HL-60/S4 treated with phorbol 12-myristate 13-acetate at 8.2 ng/mL for 4 days and 3 days (cell line): ENCODE data around the gene SPP2.

Experiments
- in situ Hi-C: fragments of 300-500 bp; cut with MboI; formaldehyde crosslinking; loops from 2 replicates; pipeline ENCODE4 v1.15.0; 2022; ENCODE audit warnings: low sequenced_read_pairs

Gene SPP2

DNA sequence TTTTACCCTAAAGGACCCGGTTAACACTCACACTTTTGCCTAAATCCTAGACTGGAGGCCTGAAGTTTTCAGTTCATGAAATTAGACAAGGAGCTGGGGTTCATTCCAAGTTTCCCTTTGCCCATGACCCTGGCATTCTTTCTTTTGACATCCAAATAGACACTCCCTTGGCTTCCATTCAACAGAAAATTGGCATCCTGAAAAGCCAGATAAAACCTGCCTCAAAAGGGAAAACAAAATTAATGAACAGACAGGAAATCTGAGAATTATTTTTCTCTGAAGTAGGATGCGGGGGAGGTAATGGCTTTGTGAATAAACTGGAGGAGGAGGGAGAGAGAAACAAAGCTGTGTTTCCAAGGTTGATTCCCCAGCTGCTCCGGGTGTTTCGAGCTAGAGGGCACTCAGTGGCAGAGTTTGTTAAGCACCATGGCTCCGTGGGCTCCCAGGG lies 41.0 kb downstream of the SPP2 start:
- in situ Hi-C loops: no loop called here

DNA sequence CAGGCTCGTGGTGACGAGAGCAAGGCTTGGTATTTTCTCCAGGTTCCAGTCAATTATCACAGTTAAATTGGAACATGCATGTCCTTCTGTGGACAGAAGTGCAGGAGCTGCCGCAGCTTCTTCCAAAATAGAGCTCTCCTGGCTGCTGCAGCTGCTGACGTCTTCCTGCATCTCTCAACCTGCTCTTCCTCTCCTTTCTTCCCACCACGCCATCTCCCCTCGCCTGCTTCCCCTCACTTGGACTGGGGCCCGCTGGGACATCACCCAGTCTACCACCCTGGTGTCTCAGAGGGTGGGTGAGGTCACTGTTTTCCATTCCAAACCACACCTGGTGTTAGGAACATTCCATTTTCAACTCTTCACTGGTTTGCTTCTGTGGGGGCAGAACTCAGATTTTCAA lies 41.4 kb downstream of the SPP2 start:
- in situ Hi-C loops: no loop called here

DNA sequence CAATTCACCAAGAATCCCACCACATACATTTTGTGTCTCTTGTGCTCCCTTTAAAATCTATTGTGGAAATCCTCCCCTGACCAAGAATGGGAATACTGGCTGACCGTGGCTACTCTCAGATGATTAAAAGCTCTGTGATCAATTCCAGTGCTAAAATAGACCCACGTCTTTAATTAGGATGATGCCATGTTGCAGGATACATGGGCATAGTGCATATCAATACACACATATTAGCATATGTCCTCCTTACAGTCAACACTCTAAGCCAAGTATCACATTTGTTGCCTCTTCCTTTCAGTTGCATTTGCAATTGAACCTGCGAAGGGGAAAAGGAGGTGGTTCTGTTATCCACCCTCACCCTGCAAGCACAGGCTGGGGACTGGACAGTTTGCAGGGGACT lies 41.8 kb downstream of the SPP2 start:
- in situ Hi-C loops: no loop called here

DNA sequence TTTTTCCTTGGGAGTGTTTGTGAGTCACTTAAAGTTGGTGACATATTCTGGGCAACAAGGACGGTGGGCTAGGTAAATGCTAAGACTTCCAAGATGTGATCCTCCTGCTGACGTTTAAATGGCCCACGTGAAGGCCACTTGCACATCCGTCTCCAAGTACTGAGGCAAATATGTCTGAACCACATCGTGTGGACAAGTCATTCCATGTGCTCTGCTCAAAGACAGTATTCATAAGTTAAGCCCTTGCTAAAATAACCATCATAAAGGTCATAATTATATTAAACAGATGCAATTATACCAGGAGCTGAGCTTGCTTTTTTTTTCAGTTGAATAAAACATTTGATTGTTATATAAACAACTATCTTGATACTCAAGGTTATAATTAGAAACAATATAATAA lies 44.8 kb downstream of the SPP2 start:
- in situ Hi-C loops: no loop called here

DNA sequence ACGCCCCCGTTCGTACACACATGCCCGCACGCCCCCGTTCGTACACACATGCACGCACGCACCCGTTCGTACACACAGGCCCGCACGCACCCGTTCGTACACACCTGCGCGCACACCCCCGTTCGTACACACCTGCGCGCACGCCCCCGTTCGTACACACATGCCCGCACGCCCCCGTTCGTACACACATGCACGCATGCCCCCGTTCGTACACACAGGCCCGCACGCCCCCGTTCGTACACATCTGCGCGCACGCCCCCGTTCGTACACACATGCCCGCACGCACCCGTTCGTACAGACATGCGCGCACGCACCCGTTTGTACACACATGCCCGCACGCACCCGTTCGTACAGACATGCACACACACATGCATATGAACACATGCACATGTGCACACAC lies 45.7 kb downstream of the SPP2 start:
- in situ Hi-C loops: no loop called here

DNA sequence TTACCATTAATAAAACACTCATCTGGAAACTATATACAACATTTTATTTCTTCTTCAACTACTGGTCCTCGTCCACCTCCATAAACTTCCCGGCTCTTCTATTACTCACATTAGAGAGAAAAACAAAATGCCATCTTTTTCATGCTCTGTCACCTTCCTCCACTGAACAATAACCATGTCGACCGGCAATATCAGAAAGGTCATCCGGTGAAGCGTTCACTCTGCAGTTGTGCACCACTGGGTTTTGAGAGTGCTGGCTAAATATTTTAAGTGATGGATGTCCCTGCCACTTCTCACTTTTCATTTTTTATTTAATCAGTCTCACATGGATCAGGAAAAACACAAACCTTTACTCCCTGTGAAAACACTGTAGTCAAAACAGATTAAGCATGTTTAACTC lies 48.2 kb downstream of the SPP2 start:
- in situ Hi-C loops: no loop called here

DNA sequence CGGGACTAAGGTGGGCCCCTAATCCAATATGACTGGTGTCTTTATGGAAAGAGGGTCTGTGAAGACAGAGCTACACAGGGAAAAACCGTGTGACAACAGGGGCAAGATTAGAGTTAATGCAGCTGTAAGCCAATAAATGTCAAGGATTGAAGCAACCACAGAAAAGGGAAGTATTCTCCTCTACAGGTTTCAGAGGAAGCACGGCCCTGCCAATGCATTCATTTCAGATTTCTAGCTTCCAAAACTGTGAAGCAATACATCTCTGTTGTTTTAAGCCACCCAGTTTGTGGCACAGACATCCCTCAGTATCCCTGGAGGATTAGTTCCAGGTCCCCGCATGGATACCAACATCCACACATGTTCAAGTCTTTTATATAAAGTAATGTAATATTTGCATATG lies 48.8 kb downstream of the SPP2 start:
- in situ Hi-C loops: no loop called here

DNA sequence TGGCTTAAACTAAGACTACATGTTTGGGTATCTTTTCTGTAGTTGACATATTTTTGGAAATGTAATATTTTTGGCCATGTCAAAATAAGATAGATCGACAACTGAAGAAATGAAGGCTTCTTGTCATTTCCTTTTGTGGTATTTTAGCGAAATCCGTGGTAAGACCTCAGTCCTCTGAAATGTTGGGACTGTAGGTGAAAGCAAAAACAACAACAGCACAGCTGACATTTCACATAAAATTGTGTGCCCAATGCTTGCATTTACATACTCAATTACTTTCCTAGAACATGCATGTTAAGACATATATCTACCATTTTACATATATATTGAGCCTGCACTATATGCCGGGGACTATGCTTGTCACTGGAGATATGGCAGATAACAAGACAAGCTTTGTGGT lies 50.2 kb downstream of the SPP2 start:
- in situ Hi-C loops: no loop called here

DNA sequence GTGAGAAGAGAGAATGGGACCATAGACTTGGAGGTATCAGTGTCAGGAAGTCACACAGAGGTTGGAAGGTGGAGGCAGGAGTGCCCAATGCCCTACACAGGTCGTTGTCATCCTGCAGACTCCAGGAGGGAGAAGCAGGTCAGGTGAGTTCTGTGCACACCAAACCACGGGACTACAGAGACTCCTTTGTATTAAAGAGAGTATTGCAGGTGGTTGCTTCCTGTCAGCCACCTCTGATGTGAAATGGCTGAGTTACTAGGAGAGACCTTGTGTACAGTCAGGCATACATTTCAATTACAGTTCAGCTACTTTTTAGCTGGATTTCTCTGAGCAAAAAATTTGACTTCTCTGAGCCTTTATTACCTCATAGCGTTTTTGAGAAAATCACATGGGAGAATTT lies 51.6 kb downstream of the SPP2 start:
- in situ Hi-C loops: no loop called here

DNA sequence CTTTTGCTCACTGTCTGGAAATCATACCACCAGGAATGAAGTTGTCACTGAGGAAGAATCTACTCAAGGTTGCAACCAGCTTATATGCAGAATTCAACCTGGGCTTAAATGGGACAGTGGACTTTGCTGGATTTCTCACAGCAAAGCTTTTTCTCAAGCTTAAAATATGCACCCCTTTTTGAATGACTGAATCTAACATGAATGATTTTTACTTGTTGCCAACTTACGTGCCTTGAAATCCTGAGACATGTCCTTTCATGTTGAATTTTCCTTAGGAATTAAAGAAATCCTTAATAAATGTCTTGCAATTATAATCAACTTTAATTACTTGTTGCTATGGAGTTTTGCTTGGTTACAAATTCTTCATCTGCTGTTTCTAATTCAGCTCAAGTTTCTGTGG lies 57.4 kb downstream of the SPP2 start:
- in situ Hi-C loops: no loop called here

DNA sequence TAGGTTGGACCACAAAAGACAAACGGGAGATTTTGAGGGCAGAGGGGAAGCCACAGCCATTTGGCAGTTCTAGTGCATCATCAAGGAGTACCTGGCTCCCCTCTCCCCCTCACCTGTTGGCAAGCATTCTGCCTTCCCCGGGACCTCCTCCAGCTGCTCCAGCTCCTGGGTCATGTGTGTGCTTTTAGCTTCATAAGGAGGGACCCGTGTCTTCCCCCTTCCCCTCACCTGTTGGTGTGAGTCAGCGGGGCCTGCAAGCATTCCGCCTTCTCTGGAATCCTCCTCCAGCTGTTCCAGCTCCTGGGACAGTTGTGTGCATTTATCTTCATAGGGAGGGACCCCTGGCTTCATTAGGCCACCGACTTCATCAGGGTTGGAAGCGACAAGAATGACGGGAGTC lies 58.8 kb downstream of the SPP2 start:
- in situ Hi-C loops: no loop called here

DNA sequence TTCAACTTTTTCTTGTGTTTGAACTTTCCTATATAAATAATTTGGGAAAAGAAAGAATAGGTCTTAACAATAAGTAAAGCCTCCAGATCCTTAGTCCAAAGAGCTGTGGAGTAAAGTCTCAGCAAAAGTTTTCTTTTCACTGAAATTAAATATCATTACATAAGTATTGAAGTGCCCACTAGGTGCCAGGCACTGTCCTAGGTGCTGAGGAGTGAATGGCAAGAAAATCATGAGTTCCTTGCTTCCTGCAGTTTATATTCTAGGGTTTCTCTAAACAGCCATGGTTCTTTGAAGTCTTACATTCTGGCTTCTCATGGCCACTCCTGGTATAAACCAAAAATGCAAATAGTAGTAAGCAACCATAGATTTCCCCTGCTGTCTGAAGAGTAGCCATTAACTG lies 59.7 kb downstream of the SPP2 start:
- in situ Hi-C loops: no loop called here

DNA sequence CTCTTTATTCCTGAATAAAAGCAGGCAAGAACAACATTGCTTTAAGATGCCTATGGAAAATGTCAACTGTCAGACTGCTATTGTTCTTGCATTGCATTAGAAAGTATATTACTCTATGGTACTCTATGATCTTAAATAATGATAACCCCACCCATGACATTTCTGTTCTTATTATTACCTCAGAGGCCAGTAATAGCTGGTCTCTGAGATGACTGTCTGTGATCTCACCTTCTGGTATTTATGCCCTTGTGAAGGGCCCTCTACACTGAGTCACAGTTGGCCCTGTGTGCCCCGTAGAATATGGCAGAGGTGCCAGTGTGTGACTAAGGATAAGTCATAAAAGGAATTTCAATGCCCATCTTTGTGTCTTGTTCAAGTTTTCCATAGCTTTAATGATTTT lies 61.0 kb downstream of the SPP2 start:
- in situ Hi-C loops: no loop called here

DNA sequence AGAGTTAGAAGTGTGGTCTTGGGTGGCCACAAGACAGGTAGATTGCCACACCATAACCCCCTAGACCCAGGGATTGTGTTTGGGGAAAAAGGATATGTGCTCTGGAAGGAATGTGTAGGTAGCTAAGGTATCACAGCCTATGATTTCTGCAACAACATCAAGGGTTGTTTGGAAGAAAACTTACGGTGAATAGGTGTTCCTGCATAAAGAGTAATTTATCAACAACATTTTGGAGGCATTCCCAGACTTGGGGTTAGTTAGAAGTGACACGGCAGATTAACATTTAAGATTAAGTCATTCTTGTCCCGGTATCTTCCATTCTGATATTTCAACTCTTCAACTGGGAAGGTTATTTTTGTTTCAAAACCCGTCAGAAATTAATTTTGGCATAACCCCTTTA lies 65.5 kb downstream of the SPP2 start:
- in situ Hi-C loops: no loop called here

DNA sequence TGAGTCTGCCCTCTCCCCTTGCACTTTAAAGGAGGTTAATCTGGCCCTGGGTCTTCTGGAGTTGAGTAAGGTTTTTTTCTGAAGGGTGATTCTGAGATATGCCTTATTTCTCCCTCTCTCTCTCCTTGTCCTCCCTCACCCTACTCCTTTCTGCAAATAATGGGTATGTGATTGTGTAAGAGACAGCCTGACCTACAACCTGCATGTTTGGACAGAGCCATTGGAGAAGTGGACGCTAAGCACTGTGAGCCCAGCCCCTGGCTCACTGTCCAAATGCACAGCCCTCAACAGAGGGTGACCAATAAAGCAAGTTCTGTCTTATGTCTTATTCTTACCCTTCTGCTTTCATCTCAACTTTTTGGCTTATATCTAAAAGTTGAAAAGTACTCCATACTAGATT lies 71.5 kb downstream of the SPP2 start:
- in situ Hi-C loops: no loop called here

DNA sequence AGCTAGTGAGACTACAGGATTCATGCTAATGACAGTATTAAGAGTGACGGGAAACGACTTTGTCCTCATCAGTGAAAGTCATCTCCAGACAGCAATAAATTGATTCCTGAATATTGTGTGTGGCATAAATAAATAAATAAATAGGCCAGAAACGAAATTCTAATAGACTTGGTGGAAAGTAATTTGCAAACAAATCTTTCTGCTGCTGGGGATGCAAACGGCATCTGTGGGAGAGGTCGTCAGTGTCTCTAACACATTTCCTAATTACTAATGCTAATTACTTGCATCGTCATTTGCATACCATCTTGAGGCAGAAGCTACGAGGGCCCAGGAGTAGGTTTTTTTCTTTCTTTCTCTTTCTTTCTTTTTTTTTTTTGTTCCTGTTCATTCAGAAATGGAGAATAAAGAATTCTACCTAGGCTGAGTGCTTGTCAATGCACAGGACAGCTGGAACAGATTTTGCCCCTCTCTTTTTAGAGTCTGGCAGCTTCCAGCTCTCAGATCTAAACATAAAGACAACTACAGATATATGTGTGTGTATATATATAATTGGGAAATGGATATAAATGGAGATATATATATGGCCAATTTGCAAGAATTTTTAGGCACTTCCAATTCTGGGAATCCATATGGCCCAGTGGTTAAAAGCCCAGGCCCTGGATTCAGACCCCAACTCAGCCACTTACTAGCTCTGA lies 75.1 kb downstream of the SPP2 start:
- in situ Hi-C loops: no loop called here

DNA sequence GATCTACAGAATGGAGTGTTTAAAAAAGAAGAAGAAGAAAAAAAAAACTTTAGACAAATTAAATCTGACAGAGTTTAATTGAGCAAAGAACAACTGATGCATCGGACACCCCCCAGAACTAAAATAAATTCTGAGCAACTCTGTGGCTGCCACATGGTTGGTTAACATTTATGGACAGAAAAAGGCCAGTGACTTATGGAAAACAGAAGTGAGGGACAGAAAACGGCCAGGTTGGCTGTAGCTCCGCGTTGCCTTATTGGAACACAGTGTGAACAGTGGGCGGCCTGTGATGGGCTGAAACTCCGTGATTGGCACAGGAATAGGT lies 75.6 kb downstream of the SPP2 start:
- in situ Hi-C loops: no loop called here
